ENCODE data around the gene PODN. TPM values are rescaled to one million over a fixed set of nuclear protein-coding genes. Genes with fewer than 3 reads are reported as not detected.
A peak's percentile ranks its signal among the peaks of the same experiment; 100 is the strongest.

PODN gene
- total RNA-seq, 1 donor from 2014 or later, result 0.82 TPM

GRCh38 chr1:53050310-53050709 is 11.7 kb upstream of the PODN start:
- FAIRE-seq, result no peak

GRCh38 chr1:53051676-53052075 is 10.3 kb upstream of the PODN start:
- FAIRE-seq (no peak), DNase-seq (ENCODE audit: low spot score in 2 of 2) (no peak)

More at GRCh38 chr1:53050310-53050709, 11.7 kb upstream of the PODN start:
- DNase-seq (ENCODE audit: low spot score in 2 of 2), result no peak

- FAIRE-seq (no peak), DNase-seq (ENCODE audit: low spot score in 2 of 2) (no peak)
Measured at GRCh38 chr1:53057127-53057526, 4.9 kb upstream of the PODN start.

- no peak for DNase-seq (ENCODE audit: low spot score in 2 of 2)
- FAIRE-seq, result no peak
Measured at GRCh38 chr1:53060579-53060978, 1.4 kb upstream of the PODN start.

GRCh38 chr1:53061123-53061858 is 722 bp upstream of the PODN start:
- DNase-seq (ENCODE audit: low spot score in 2 of 2), result peak in 1 of 2 donors; percentile 50
- FAIRE-seq, result no peak

- DNase-seq (ENCODE audit: low spot score in 2 of 2), result no peak
- no peak for FAIRE-seq
Measured at GRCh38 chr1:53062708-53063591, 937 bp downstream of the PODN start.

- FAIRE-seq (no peak), DNase-seq (ENCODE audit: low spot score in 2 of 2) (no peak)
Measured at GRCh38 chr1:53063744-53064515, 1.9 kb downstream of the PODN start.

- DNase-seq (ENCODE audit: low spot score in 2 of 2) (no peak), FAIRE-seq (no peak)
Measured at GRCh38 chr1:53065391-53065790, 3.4 kb downstream of the PODN start.

- DNase-seq (ENCODE audit: low spot score in 2 of 2) (no peak), FAIRE-seq (no peak)
Measured at GRCh38 chr1:53066488-53066887, 4.5 kb downstream of the PODN start.

- DNase-seq (ENCODE audit: low spot score in 2 of 2) (no peak), FAIRE-seq (no peak)
Measured at GRCh38 chr1:53066891-53067738, 5.1 kb downstream of the PODN start.

- DNase-seq (ENCODE audit: low spot score in 2 of 2) (no peak), FAIRE-seq (no peak)
Measured at GRCh38 chr1:53067886-53068285, 5.9 kb downstream of the PODN start.

GRCh38 chr1:53068314-53069099 is 6.5 kb downstream of the PODN start:
- FAIRE-seq (no peak), DNase-seq (ENCODE audit: low spot score in 2 of 2) (no peak)

- FAIRE-seq, result no peak
- no peak for DNase-seq (ENCODE audit: low spot score in 2 of 2)
Measured at GRCh38 chr1:53069265-53069662, 7.3 kb downstream of the PODN start.

- DNase-seq (ENCODE audit: low spot score in 2 of 2) (no peak), FAIRE-seq (no peak)
Measured at GRCh38 chr1:53069663-53070327, 7.8 kb downstream of the PODN start.

GRCh38 chr1:53070621-53071020 is 8.6 kb downstream of the PODN start:
- DNase-seq (ENCODE audit: low spot score in 2 of 2) (no peak), FAIRE-seq (no peak)

- FAIRE-seq, result no peak
- no peak for DNase-seq (ENCODE audit: low spot score in 2 of 2)
Measured at GRCh38 chr1:53071167-53071865, 9.3 kb downstream of the PODN start.

GRCh38 chr1:53071915-53072314 is 9.9 kb downstream of the PODN start:
- FAIRE-seq (peak; percentile 85), DNase-seq (ENCODE audit: low spot score in 2 of 2) (no peak)

GRCh38 chr1:53073287-53073686 is 11.3 kb downstream of the PODN start:
- DNase-seq (ENCODE audit: low spot score in 2 of 2) (no peak), FAIRE-seq (no peak)

All from frontal cortex (tissue), 4 donors.